SK-N-SH (cell line): ENCODE data around the gene YIF1B. TPM values are rescaled to one million over a fixed set of nuclear protein-coding genes. Genes with fewer than 3 reads are reported as not detected.

Experiments
- CTCF ChIA-PET: fragments of 300-600, 350-600 bp; formaldehyde crosslinking; extraction: SDS; loops from one replicate; lab custom pipeline; 2021; lab: Yijun Ruan, JAX
- POLR2A ChIA-PET: fragments of 350-600 bp; sonication (Branson Sonifier 250); formaldehyde crosslinking; extraction: SDS; loops from one replicate; lab custom pipeline; 2020; ENCODE audit warnings: antibody characterized with exemption, inconsistent platforms; lab: Yijun Ruan, JAX
- DNase-seq: peaks from one replicate; pipeline ENCODE4 v3.0.0; 2012
- H2AFZ ChIP-seq: fragments of 200-600 bp; sonication (generic); 2 replicates; pipeline ENCODE4 v1.8.1; 2016; ENCODE audit warnings: antibody characterized with exemption, mild to moderate bottlenecking, low read depth
- H3F3A ChIP-seq: fragments of 200-600 bp; sonication (generic); replicated peaks from 2 replicates; pipeline ENCODE3; 2016; ENCODE audit warnings: antibody characterized with exemption, mild to moderate bottlenecking; ENCODE audit not compliant: insufficient read depth
- H3K27ac ChIP-seq, 2 experiments: fragments of 200-500 bp in 1 of 2; fragments of 200-600 bp in 1 of 2; sonication (Bioruptor generic) in 1 of 2; sonication (generic), shearing (Covaris generic) in 1 of 2; 2 replicates each; pipeline versions ENCODE4 v1.5.1 to v1.6.1; 2014 to 2016; ENCODE audit warnings: low read depth in 2 of 2, inconsistent platforms in 1 of 2, low read length in 1 of 2, mild to moderate bottlenecking in 1 of 2, mixed read lengths in 1 of 2
- H3K27me3 ChIP-seq: fragments of 200-600 bp; sonication (generic), shearing (Covaris generic); 2 replicates; pipeline ENCODE4 v1.6.1; 2016; ENCODE audit warnings: mixed run types; ENCODE audit not compliant: insufficient read depth
- H3K36me3 ChIP-seq, 2 experiments: fragments of 200-500 bp in 1 of 2; fragments of 200-600 bp in 1 of 2; sonication (Bioruptor generic) in 1 of 2; sonication (generic) in 1 of 2; replicated peaks in 1 of 2; 2 replicates each; pipeline versions ENCODE3 to v1.5.1; 2014 to 2016; ENCODE audit warnings: low read length in 1 of 2, mild to moderate bottlenecking in 1 of 2; ENCODE audit not compliant: insufficient read depth in 2 of 2, control insufficient read depth in 1 of 2
- H3K4me1 ChIP-seq, 2 experiments: fragments of 200-500 bp in 1 of 2; fragments of 200-600 bp in 1 of 2; sonication (Bioruptor generic) in 1 of 2; sonication (generic), shearing (Covaris generic) in 1 of 2; 2 replicates each; pipeline versions ENCODE4 v1.5.1 to v1.6.1; 2014 to 2016; ENCODE audit warnings: low read depth in 1 of 2, low read length in 1 of 2, mixed run types in 1 of 2; ENCODE audit not compliant: insufficient read depth in 2 of 2, control insufficient read depth in 1 of 2
- H3K4me2 ChIP-seq: fragments of 200-600 bp; sonication (generic), shearing (Covaris generic); 2 replicates; pipeline ENCODE4 v1.6.1; 2017; ENCODE audit warnings: mixed run types
- H3K4me3 ChIP-seq, 2 experiments: fragments of 200-500 bp in 1 of 2; fragments of 200-600 bp in 1 of 2; sonication (Bioruptor generic) in 1 of 2; sonication (generic), shearing (Covaris generic) in 1 of 2; 2 replicates each; pipeline versions ENCODE4 v1.5.1 to v1.8.1; 2014 to 2016; ENCODE audit warnings: low read depth in 2 of 2, inconsistent platforms in 1 of 2, low read length in 1 of 2, mild to moderate bottlenecking in 1 of 2, mixed read lengths in 1 of 2, moderate library complexity in 1 of 2
- H3K79me2 ChIP-seq: fragments of 200-600 bp; sonication (generic); 2 replicates; pipeline ENCODE4 v1.8.1; 2017; ENCODE audit warnings: mild to moderate bottlenecking; ENCODE audit not compliant: insufficient read depth
- H3K9ac ChIP-seq: fragments of 200-600 bp; sonication (generic); 2 replicates; pipeline ENCODE4 v1.6.1; 2017; ENCODE audit warnings: mixed run types
- H3K9me2 ChIP-seq: fragments of 200-600 bp; sonication (generic); 2 replicates; pipeline ENCODE4 v1.6.1; 2017; ENCODE audit warnings: mixed run types
- H3K9me3 ChIP-seq: fragments of 200-600 bp; sonication (generic); 2 replicates; pipeline ENCODE4 v1.6.1; 2017; ENCODE audit warnings: mixed run types, mild to moderate bottlenecking, moderate library complexity
- H4K20me1 ChIP-seq: fragments of 200-600 bp; sonication (generic); 2 replicates; pipeline ENCODE4 v1.6.1; 2017; ENCODE audit warnings: mild to moderate bottlenecking, mixed run types; ENCODE audit not compliant: insufficient read depth
- CHD2 ChIP-seq: fragments of 150-350 bp; IDR thresholded peaks from 2 replicates; pipeline ENCODE4 v1.6.1; 2018; ENCODE audit warnings: low read length; ENCODE audit not compliant: partially characterized antibody
- FOSL2 ChIP-seq: IDR thresholded peaks from 2 replicates; pipeline ENCODE4 v1.4.0; 2012; ENCODE audit warnings: low read depth, mild to moderate bottlenecking, moderate library complexity, borderline replicate concordance
- FOXM1 ChIP-seq: IDR thresholded peaks from 2 replicates; pipeline ENCODE4 v1.4.0; 2012; ENCODE audit warnings: low read depth, mild to moderate bottlenecking
- GABPA ChIP-seq: IDR thresholded peaks from 2 replicates; pipeline ENCODE4 v1.4.0; 2012; ENCODE audit warnings: low read depth, mild to moderate bottlenecking
- GATA2 ChIP-seq: sonication (generic); formaldehyde crosslinking; IDR thresholded peaks from 2 replicates; pipeline ENCODE4 v1.5.0; 2020; ENCODE audit warnings: mild to moderate bottlenecking, missing genetic modification reagents
- MAX ChIP-seq: IDR thresholded peaks from 2 replicates; pipeline ENCODE4 v1.4.0; 2012; ENCODE audit warnings: low read depth
- MEF2A ChIP-seq: IDR thresholded peaks from 2 replicates; pipeline ENCODE4 v1.4.0; 2012; ENCODE audit warnings: low read depth, borderline replicate concordance
- MXI1 ChIP-seq: IDR thresholded peaks from 2 replicates; pipeline ENCODE4 v1.6.1; 2012; ENCODE audit warnings: mild to moderate bottlenecking, low read depth, low read length, improper control_type of control experiment
- NRF1 ChIP-seq: IDR thresholded peaks from 2 replicates; pipeline ENCODE4 v1.6.1; 2012; ENCODE audit warnings: low read depth, mild to moderate bottlenecking, low read length
- PBX3 ChIP-seq: IDR thresholded peaks from 2 replicates; pipeline ENCODE4; 2012
- POLR2AphosphoS5 ChIP-seq: IDR thresholded peaks from 2 replicates; pipeline ENCODE4 v1.6.1; 2012; ENCODE audit warnings: low read depth, low read length
- RAD21 ChIP-seq: IDR thresholded peaks from 2 replicates; pipeline ENCODE4 v1.6.1; 2012; ENCODE audit warnings: mild to moderate bottlenecking, low read length
- RCOR1 ChIP-seq: fragments of 150-350 bp; IDR thresholded peaks from 2 replicates; pipeline ENCODE4 v1.6.1; 2017; ENCODE audit warnings: antibody characterized with exemption, low read length
- RFX5 ChIP-seq: IDR thresholded peaks from 2 replicates; pipeline ENCODE4 v1.6.1; 2012; ENCODE audit warnings: mild to moderate bottlenecking, improper control_type of control experiment, low read length
- TAF1 ChIP-seq: IDR thresholded peaks from 2 replicates; pipeline ENCODE4 v1.6.1; 2012; ENCODE audit warnings: low read depth, mild to moderate bottlenecking, low read length, moderate library complexity, borderline replicate concordance
- USF1 ChIP-seq: IDR thresholded peaks from 2 replicates; pipeline ENCODE4 v1.4.0; 2012; ENCODE audit warnings: low read depth, borderline replicate concordance
- YY1 ChIP-seq: IDR thresholded peaks from 2 replicates; pipeline ENCODE4 v1.4.0; 2012; ENCODE audit warnings: low read depth, mild to moderate bottlenecking
- WGBS: methylation state at CpG from one replicate; pipeline ENCODE4 v1.1.6; 2017; ENCODE audit warnings: low lambda C conversion rate; 5-methylcytosine and 5-hydroxymethylcytosine counted together
- polyA plus RNA-seq, 3 experiments: library from polyadenylated mRNA; depleted of rRNA; stranded (reverse); fragments of >200 nt; gene quantifications; 2 replicates each; pipeline ENCODE4 v1.2.3, GENCODE V29; 2012
- TF ChIP-seq, protein P1 (sequence below): fragments of 150-350 bp; IDR thresholded peaks from 2 replicates; pipeline ENCODE4 v1.6.1; 2017; ENCODE audit warnings: antibody characterized with exemption, low read length, low read depth, borderline replicate concordance

Gene YIF1B
- polyA plus RNA-seq, 1 of the 3 experiments (the other 2 are of a cell fraction): 121 TPM

DNA sequence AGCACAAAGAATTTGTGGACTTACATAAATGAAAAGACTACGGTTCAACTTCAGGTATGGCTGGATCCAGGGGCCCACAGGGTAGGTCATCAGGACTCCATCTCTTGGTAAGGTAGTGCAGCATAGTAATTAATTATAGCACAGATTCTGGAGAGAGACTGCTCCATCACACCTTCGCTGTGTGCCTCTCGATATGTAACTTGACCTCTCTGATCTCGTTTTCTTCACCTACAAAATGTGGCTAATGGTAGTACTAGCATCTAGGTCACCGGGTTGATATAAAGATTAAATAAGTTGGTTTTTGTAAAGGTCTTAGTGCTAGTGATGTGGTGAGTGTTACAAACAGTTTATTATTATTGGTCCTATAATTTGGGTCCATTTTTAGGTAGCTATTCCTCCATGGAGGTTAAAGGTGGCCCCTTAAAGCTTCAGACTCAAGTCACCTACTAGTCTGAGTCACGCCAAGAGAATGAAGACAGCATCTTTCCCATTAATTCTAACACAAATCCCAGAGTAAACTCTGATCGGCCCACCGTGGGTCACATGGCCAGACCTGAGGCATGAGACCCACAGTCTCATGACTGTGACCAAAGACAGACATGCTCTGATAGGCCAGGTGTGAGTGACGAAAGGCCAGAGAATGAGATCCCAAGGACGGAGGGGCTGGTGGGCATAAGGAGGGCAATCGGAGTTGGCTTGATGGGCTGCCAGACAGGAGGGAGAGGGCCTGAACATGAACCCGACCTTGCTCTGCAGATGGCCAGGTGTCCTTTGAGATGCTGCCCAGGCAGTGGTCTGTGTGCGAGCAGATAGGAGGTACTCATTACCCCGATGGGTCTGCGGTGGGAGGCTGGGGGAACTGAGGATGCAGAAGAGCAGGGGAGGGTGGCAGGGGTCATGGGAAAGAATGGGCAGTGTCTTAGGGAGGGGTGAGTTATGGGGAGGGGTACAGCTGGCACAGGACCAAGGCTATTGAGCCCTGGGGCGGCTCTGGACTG, 40.3 kb upstream of the YIF1B start:
- Histone ChIP-seq H3K27me3 (peaks cover 38% of the 10 kb centered on the region), H3K4me1 (peaks cover 0 to 6% of the 10 kb centered on the region in 2 experiments; a peak in 1 of 4 replicates), H2AFZ (no peak overlapping the region), H3K79me2 (no peaks in the 10 kb centered on the region), H3K36me3 (no peaks in the 10 kb centered on the region), H3K9me3 (no peaks in the 10 kb centered on the region), H3K4me2 (no peak overlapping the region), H3F3A (no peaks in the 10 kb centered on the region), H4K20me1 (no peaks in the 10 kb centered on the region), H3K27ac (no peak overlapping the region), H3K4me3 (no peak overlapping the region), H3K9ac (no peak overlapping the region), H3K9me2 (no peaks in the 10 kb centered on the region)
- POLR2A ChIA-PET: interaction anchor here (0.6 kb wide), 1 partner anchor 297 kb away, joined by 5 read pairs; no protein-coding TSS in a partner anchor
- CTCF ChIA-PET: no interaction called here
- TF ChIP-seq GABPA: no peak
- no peak for TF ChIP-seq RCOR1
- no peak for TF ChIP-seq MAX
- TF ChIP-seq POLR2AphosphoS5: no peak
- TF ChIP-seq MEF2A: no peak
- no peak for TF ChIP-seq USF1
- no peak for TF ChIP-seq YY1
- no peak for TF ChIP-seq RFX5
- no peak for TF ChIP-seq CHD2
- no peak for TF ChIP-seq MXI1
- no peak for TF ChIP-seq GATA2 (CRISPR knock-in tag)
- TF ChIP-seq FOXM1: no peak
- no peak for TF ChIP-seq RAD21
- TF ChIP-seq FOSL2: no peak
- TF ChIP-seq PBX3: no peak
- no peak for TF ChIP-seq NRF1
- TF ChIP-seq, protein P1, sequence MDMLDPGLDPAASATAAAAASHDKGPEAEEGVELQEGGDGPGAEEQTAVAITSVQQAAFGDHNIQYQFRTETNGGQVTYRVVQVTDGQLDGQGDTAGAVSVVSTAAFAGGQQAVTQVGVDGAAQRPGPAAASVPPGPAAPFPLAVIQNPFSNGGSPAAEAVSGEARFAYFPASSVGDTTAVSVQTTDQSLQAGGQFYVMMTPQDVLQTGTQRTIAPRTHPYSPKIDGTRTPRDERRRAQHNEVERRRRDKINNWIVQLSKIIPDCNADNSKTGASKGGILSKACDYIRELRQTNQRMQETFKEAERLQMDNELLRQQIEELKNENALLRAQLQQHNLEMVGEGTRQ: no peak
- TF ChIP-seq TAF1: no peak
- WGBS: 52% methylated on average over 16 of the region's 16 CpGs
- DNase-seq: no peak
